Inferior parietal cortex (tissue), 1 donor: ENCODE results near the gene FGF11.

Experiments used
- DNase-seq: peaks from one replicate; pipeline ENCODE4 v3.0.0-alpha.2; 2016; ENCODE audit errors: extremely low spot score

Gene FGF11

DNA sequence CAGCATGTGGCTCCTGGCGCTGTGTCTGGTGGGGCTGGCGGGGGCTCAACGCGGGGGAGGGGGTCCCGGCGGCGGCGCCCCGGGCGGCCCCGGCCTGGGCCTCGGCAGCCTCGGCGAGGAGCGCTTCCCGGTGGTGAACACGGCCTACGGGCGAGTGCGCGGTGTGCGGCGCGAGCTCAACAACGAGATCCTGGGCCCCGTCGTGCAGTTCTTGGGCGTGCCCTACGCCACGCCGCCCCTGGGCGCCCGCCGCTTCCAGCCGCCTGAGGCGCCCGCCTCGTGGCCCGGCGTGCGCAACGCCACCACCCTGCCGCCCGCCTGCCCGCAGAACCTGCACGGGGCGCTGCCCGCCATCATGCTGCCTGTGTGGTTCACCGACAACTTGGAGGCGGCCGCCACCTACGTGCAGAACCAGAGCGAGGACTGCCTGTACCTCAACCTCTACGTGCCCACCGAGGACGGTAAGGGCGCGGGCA is 31.0 kb upstream of the FGF11 start:
- DNase-seq = no peak

DNA sequence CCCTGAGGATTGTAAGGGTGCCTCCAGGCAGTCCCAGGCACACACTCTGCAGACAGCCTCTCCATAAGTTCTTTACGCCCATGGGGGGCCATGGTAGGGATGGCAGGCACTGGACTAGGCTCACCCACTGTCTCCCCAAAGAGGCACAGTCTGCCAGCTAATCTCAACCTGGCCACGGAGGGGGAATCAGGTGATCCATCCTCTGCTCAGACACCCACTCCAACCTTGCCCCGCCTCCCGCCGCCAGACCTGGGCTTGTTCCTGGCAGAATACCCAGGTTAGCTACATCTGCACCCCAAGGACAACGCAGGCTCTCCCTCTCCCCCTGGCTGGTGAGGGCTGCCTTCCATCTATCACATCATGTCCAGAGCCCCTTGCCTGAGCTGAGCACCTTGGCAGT is 30.4 kb upstream of the FGF11 start:
- DNase-seq = no peak

DNA sequence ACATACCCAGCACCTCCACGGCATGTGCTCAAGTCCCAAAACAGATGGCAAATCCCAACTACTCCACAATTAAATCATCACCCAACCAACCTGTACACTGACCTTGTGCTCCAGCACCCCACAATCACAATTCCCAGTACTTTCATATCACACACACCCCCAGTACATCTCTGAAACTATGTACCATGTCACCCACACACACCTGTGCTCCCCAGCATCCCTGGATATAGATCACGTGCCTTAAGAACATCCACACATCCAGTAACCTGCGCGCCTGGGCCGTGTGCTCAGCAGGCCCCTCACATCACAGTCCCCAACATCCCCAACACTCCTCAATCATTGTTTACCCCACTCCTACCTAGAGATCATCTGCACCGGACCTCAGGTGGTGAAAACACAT is 29.6 kb upstream of the FGF11 start:
- no peak for DNase-seq

DNA sequence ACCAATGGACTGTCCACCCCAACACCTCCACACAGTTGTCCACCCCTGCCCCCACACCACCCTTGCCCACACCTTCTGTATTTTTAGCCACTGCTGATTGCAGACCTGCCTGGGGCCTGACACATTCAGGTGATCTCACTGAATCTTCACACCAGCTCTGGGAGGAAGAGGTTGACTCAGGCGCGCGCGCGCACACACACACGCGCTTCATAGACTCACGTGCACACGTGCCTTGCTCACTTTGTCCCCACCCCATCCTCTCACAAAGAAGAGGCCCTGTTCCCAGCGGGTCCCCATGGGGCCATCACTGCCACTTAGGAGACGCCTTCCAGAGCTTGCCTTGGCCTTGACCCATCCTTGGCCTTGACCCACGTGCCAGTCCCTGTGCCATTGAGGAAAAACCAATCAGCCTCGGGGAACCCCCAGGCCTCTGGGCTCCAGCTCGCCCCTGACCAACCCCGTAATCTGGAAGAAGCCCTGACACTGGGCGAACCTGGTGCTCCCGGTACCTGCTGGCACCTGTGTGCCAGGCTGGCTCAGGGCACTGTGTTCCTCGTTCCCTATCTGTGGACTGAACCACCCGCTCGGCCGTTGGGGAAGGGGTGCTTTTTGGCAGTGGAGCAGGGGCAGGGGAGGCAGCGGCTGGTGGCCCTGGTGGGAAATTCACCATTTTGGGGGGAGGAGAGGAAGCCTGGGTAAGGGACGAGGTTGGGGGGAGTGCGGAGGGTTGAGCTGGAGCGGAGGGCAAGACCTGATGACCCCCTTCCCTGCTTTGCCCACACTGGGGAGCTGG is 28.5 kb upstream of the FGF11 start:
- DNase-seq = no peak

DNA sequence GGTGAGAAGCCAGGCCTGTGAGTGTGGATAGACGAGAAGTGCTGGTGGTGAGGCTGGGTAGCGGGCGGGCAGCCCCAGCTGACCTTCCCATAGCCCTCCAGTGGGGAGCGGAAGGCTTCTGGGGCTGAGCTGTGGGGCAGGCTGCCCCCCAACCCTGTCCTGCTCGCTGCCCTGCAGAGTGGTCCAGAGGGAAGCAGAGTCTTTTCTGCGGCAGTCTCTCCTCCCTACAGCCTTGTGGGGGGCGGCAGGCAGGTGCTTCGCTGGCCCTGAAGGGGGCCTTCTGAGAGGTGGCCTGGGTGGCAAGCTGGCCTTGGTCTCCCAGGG is 27.9 kb upstream of the FGF11 start:
- DNase-seq = no peak

DNA sequence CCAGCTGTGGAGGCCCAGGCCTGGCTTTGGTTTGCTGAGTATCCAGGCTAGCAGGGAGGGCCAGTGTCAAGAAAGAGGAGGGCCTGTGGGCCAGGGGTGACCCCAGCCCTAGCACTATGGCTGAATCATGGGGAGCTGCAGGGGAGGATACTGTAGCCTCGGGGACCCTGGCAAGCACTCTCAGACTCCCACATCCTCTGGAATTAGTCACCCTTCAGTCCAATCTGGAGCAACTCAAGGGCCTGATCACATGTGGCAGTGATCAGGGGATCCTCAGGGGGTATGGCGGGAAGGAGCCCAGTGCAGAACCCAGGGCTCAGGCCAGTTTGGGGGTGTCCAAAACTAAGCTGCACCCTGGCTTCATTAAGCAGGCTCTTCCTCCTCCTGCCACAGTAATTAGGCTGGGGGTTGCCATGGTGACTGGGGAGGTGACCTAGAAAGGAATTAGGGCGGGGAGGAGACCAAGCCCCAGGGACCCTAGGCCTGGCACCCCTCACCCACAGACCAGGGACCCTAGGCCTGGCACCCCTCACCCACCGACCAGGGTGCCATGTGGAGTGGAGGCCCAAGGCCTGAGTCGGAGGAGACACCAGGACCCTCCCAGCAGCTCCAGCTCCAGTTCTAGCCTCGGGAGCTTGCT is 25.8 kb upstream of the FGF11 start:
- no peak for DNase-seq

DNA sequence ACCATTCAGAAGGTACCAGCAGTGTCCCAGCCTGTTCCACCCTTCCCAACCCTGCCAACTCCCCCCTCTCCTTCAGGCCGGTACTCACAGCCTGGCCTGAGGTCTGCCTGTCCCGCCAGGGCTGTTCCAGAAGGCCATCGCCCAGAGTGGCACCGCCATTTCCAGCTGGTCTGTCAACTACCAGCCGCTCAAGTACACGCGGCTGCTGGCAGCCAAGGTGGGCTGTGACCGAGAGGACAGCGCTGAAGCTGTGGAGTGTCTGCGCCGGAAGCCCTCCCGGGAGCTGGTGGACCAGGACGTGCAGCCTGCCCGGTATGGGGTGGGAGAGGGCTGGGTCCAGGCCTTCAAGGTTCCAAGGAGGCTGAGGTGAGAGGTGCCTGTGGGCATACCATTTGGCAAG is 24.5 kb upstream of the FGF11 start:
- DNase-seq = no peak

DNA sequence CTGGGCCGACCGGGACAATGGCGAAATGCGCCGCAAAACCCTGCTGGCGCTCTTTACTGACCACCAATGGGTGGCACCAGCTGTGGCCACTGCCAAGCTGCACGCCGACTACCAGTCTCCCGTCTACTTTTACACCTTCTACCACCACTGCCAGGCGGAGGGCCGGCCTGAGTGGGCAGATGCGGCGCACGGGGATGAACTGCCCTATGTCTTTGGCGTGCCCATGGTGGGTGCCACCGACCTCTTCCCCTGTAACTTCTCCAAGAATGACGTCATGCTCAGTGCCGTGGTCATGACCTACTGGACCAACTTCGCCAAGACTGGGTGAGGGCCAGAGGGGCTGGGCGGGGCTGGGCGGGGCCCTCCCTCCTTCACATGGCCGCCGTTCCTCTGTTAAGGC is 23.5 kb upstream of the FGF11 start:
- DNase-seq = no peak

DNA sequence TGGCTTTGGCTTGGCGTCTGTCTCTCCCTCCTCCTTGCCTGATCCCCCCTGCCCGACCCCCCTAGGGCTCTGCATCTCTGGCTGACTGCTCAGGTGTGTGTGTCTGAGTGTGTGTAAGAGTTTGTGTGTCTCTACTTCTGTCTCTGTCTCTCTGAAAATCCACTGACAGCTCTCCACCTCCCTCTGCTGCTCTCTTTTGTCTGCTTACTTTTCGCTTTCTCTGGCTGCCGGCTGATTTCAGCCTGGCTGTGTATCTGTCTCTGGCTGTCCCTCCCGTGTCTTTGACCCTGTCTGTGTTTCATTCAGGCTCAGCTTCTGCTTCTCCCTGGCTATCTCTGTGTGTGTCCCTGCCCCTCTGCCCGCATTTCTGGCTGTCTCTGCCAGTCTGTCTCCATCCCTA is 23.0 kb upstream of the FGF11 start:
- DNase-seq = no peak

DNA sequence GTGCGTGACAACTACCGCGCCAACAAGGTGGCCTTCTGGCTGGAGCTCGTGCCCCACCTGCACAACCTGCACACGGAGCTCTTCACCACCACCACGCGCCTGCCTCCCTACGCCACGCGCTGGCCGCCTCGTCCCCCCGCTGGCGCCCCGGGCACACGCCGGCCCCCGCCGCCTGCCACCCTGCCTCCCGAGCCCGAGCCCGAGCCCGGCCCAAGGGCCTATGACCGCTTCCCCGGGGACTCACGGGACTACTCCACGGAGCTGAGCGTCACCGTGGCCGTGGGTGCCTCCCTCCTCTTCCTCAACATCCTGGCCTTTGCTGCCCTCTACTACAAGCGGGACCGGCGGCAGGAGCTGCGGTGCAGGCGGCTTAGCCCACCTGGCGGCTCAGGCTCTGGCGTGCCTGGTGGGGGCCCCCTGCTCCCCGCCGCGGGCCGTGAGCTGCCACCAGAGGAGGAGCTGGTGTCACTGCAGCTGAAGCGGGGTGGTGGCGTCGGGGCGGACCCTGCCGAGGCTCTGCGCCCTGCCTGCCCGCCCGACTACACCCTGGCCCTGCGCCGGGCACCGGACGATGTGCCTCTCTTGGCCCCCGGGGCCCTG is 22.2 kb upstream of the FGF11 start:
- no peak for DNase-seq

DNA sequence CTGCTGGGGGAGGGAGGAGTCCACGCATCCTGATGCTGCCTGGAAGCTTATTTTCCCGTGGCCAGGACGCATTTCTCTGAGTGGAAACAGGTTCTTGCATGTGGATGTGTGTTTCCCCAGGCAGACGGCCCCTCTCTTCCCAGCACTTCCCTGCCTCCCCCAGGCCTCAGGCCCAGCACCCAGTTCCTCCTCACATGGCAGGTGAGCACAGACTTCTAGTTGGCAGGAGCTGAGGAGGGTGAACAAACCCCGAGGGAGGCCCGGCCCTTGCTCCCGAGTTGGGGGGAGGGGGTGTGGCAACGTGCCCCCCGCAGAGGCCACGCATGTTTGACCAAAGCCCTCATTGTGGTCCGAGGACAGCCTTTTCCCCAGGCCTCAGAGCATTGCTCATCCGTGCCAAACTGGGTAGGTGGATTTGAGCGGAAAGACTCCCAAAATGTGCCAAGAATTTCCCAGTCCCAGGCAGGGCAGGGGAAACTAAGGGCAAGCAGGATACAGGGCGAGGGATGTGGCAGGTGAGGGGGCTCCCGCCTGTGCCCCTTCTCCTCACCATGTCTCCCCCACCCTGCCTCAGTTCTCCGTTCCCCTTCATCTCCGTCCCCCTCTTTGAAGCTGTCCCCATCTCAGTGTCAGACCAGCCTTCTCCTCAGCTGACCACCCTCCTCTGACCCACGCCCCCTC is 20.7 kb upstream of the FGF11 start:
- no peak for DNase-seq

DNA sequence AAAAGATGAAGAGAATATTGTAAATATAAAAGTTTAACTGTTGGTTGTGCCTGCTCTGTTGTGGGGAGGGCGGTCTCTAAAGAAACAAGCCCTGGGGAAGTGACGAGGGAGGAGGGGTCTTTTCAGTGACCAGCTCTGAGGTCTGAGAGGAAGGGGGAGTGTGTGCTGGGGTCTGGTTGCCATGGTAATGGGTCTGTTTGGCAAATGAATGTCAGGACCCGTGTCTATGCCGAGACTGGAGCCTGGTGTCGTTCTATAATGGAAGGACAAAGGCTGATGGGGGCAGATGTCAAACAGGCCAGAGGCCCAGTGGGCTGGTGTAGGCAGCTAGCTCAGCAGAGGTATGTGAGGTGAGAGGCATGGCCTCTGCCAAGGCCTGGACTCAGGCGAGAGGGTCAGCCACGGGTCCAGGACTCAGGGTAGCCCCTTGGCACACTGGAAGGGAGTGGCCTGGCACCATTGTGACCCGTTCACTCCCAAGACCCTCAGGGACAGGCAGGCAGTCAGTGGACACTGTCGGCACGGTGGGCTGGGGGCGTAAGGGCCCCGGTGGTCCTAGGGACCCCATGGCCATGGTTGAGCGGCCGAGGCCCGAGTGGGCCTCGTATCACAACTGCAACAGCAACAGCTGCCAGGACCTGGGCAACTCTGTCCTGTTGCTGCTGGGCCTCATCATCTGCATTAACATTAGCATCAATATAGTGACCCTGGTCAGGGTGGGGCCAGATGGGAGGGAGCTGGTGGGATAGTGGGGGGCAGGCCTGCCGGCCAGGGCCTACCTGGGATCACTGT is 19.3 kb upstream of the FGF11 start, which contains the start of gene SPEM1:
TSS of gene SPEM1 (plus strand) at position 506 of the 792 bp plus-strand sequence. CDS start at position 567, 61 bp downstream.
- DNase-seq = no peak

DNA sequence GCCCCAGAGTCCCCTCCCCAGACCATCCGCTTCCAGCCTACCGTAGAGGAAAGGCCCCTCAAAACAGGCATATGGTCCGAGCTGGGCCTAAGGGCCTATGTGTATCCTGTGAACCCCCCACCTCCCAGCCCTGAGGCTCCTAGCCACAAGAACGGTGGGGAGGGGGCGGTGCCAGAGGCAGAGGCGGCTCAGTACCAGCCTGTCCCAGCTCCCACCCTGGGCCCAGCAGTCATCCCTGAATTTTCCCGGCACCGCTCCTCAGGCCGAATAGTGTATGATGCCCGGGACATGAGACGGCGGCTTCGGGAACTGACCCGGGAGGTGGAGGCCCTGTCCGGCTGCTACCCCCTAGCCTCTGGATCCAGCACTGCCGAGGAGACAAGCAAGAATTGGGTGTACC is 18.1 kb upstream of the FGF11 start:
- DNase-seq = no peak

DNA sequence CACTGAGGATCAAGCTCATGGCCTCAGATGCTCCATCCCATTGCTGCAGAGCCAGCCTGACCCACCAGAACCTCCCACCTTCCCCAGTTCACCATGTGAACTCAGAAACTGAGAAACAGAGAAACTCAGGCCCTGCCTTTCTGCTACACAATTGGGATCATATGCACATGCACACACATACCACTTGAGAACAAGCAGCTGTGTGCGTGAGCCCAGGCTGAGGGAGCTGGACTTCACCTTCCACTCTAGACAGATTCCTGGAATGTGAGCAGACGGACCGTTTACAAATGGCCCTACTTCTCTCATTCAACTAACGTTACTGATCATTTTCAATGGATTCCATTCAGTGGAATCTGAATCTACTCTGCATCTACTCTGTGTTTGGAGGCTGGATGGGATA is 15.6 kb upstream of the FGF11 start:
- no peak for DNase-seq

DNA sequence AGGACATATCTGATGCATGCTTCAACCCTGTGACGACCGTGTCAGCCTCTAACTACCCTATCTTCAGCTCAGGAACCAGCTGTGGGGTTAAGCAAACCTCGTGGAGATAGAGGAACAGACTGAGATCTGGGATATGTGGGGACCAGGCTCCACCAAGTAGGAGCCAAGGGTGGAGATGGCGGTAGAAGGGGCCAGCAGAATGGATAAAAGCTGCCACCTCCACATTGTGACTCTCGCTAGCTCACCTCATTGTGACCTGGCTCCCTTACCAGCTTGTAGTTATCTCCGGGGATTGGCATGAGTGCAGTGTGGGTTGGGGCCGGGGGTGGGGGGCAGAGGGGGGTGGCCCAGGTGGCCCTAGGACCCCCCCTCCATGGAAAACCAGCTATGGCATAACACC is 14.0 kb upstream of the FGF11 start, which contains the start of gene SPEM2:
TSS of gene SPEM2 (plus strand) at position 301 of the 400 bp plus-strand sequence. CDS start at position 374, 73 bp downstream.
- no peak for DNase-seq

DNA sequence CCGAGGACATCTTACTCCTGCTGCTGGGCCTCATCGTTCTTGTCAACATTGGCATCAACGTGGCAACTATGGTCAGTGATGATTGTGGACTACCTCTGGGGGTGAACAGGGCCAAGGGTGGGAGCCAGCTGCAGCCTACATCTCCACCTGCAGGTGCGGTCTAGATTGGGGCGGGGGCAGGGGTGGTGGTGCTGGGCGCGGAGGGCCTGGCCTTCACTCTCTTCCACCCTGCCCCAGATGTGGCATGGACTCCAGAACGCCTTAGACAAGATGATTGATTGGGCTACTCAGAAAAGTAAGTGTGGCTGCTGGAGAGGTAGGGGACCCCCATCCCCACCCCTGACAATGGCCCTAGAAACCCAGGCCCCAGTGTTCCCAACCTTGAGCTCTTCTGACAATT is 13.6 kb upstream of the FGF11 start:
- no peak for DNase-seq

DNA sequence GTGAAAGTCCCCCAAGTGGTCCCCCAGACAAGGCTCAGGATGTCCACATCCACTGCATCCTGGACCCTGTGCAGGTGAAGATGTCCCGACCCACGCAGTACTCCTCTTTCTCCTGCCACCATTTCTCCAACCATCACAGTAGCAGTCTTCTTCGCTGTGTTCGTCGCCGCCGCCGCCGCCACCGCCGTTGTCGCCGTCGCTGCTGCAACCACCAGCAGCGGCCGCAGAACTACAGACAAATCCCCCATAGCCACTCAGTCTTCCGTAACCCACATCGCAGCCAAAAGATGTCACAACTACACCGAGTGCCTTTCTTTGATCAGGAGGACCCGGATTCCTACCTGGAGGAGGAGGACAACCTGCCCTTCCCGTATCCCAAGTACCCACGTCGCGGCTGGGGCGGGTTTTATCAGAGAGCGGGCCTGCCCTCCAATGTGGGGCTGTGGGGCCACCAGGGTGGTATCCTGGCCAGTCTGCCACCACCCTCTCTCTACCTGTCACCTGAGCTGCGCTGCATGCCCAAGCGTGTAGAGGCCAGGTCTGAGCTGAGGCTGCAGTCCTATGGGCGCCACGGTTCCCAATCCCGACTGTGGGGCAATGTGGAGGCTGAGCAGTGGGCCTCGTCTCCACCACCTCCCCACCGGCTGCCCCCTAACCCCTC is 13.0 kb upstream of the FGF11 start:
- DNase-seq = no peak

DNA sequence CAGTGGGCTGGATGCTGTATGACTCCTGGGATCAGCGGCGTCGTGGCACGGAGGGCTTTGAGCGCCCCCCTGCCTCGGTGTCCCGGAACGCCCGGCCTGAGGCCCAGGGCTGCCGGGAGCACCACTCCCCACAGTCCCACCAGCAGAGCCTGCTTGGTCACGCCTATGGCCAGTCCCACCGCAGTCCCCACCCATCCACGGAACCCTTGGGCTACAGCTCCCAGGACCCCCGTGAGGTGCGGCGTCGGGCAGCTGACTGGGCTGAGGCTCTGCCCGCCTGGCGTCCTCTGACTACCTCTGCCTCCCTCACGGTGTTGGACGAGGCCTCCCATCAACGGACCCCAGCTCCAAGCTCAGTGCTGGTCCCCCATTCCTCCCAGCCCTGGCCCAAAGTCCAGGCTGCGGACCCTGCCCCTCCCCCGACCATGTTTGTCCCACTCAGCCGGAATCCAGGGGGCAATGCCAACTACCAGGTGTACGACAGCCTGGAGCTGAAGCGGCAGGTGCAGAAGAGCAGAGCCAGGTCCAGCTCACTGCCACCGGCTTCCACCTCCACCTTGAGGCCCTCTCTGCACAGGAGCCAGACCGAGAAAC is 12.3 kb upstream of the FGF11 start:
- DNase-seq = no peak

DNA sequence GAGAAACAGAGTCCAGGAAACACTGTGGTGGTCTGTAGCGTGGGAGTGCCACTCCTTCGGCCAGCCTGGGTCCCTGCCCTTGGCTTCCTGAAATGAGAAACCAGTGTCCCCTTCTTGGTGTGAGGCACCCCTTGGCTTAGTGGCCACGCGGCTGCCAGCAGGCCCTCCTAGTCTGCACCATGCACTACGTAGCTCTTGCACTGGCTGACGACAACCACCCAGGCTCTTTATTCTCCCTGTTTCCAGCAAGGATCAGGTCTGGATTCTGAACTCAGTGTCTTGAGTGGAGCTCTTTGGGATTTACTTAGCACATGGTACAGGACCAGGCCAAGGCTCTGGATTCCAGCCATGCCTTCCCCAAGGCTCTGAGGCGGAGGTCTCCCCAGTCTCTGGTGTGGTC is 11.8 kb upstream of the FGF11 start:
- no peak for DNase-seq

DNA sequence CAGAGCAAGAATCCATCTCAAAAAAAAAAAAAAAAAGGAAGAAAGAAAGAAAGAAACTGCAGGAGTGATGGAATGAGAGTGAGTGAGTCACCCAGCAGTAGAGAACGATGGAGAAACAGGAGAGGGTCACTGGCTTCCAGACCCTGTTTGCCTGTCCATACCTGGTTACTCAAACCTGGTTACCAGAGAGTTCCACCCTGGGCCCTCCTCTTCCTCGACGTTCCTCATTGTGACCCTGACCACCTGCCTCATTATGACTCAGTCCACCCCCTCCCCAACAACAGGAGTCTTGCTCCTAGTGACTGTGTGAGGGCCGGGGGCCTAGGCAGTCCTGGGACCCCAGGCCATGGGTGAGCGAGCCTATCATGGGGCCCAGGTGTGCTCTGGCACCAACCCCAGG is 10.8 kb upstream of the FGF11 start, which contains the start of gene SPEM3:
TSS of gene SPEM3 (plus strand) at position 301 of the 400 bp plus-strand sequence. CDS start at position 347, 46 bp downstream.
- no peak for DNase-seq
